CD4-positive, CD25-positive, alpha-beta regulatory T cell (primary cell): ENCODE measurements around the gene INHBE. TPM values are rescaled to one million over a fixed set of nuclear protein-coding genes. Genes with fewer than 3 reads are reported as not detected.
"Not testable (repeated sequence)": the region's sequence is repeated elsewhere in the genome, so short reads cannot be mapped to it uniquely, and the experiment has no call there.

ENCODE experiments used
- ATAC-seq, 2 donors: fragments of 150-1000 bp; cut with Tn5 transposase; one replicate each; pipeline ENCODE4 v1.10.0; 2021; ENCODE audit warnings: low read depth in 2 of 2, moderate number of reproducible peaks in 2 of 2, moderate library complexity in 1 of 2
- DNase-seq, 3 donors: peaks; one replicate each; pipeline versions ENCODE4 v3.0.0 to v3.0.0-alpha.2; 2012 to 2022; ENCODE audit warnings: mixed read lengths in 1 of 3
- H3K27ac ChIP-seq: one replicate; pipeline ENCODE4 v1.7.0; 2013; ENCODE audit warnings: mild to moderate bottlenecking, low read length; ENCODE audit not compliant: insufficient read depth, poor library complexity, severe bottlenecking
- H3K27me3 ChIP-seq: one replicate; pipeline ENCODE4 v1.7.0; 2013; ENCODE audit warnings: low read length; ENCODE audit not compliant: control insufficient read depth, insufficient read depth
- H3K36me3 ChIP-seq: one replicate; pipeline ENCODE4 v1.7.0; 2013; ENCODE audit warnings: mild to moderate bottlenecking, low read length, moderate library complexity; ENCODE audit not compliant: control insufficient read depth, insufficient read depth
- H3K4me1 ChIP-seq: 2 replicates; pipeline ENCODE4 v1.7.0; 2013; ENCODE audit warnings: mild to moderate bottlenecking, low read length; ENCODE audit not compliant: insufficient read depth, control insufficient read depth, poor library complexity, severe bottlenecking
- H3K4me3 ChIP-seq: one replicate; pipeline ENCODE4 v1.7.0; 2013; ENCODE audit warnings: low read depth, mild to moderate bottlenecking, low read length, moderate library complexity
- H3K9me3 ChIP-seq, 2 experiments: 1 replicate in 1 of 2; 2 replicates in 1 of 2; pipeline ENCODE4 v1.7.0; 2013; ENCODE audit warnings: low read length in 2 of 2, mild to moderate bottlenecking in 1 of 2, moderate library complexity in 1 of 2; ENCODE audit not compliant: control insufficient read depth in 2 of 2
- H3K27ac Mint-ChIP-seq, 3 donors: one replicate each; pipeline ENCODE4 v1.8.0; 2020 to 2022; ENCODE audit warnings: mild to moderate bottlenecking in 3 of 3, mixed read lengths in 3 of 3, moderate library complexity in 2 of 3
- H3K27me3 Mint-ChIP-seq: one replicate; pipeline ENCODE4 v1.8.0; 2022; ENCODE audit warnings: mild to moderate bottlenecking, mixed read lengths
- H3K36me3 Mint-ChIP-seq: one replicate; pipeline ENCODE4 v1.8.0; 2020; ENCODE audit warnings: mixed read lengths
- H3K4me1 Mint-ChIP-seq, 4 donors: one replicate each; pipeline ENCODE4 v1.8.0; 2020 to 2022; ENCODE audit warnings: mixed read lengths in 4 of 4, mild to moderate bottlenecking in 1 of 4
- H3K4me3 Mint-ChIP-seq, 4 donors: one replicate each; pipeline ENCODE4 v1.8.0; 2020 to 2022; ENCODE audit warnings: mild to moderate bottlenecking in 4 of 4, mixed read lengths in 4 of 4, moderate library complexity in 3 of 4
- H3K9me3 Mint-ChIP-seq, 7 donors: one replicate each; pipeline ENCODE4 v1.8.0; 2020 to 2022; ENCODE audit warnings: mixed read lengths in 7 of 7, mild to moderate bottlenecking in 3 of 7, moderate library complexity in 2 of 7
- polyA plus RNA-seq, 4 donors: library from polyadenylated mRNA; unstranded; fragments of 300-500 nt; fragmentation: Illumina TruSeq; gene quantifications; one replicate each; pipeline ENCODE4 v1.2.3, GENCODE V29; 2021
- total RNA-seq: library from RNA; stranded (reverse); gene quantifications from one replicate; pipeline ENCODE4 v1.2.3, GENCODE V29; 2022

INHBE gene, protein sequence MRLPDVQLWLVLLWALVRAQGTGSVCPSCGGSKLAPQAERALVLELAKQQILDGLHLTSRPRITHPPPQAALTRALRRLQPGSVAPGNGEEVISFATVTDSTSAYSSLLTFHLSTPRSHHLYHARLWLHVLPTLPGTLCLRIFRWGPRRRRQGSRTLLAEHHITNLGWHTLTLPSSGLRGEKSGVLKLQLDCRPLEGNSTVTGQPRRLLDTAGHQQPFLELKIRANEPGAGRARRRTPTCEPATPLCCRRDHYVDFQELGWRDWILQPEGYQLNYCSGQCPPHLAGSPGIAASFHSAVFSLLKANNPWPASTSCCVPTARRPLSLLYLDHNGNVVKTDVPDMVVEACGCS
- not detected for total RNA-seq
- under 1 TPM in 1 of 4 donors, not detected in 3; 0.06 TPM for polyA plus RNA-seq

DNA sequence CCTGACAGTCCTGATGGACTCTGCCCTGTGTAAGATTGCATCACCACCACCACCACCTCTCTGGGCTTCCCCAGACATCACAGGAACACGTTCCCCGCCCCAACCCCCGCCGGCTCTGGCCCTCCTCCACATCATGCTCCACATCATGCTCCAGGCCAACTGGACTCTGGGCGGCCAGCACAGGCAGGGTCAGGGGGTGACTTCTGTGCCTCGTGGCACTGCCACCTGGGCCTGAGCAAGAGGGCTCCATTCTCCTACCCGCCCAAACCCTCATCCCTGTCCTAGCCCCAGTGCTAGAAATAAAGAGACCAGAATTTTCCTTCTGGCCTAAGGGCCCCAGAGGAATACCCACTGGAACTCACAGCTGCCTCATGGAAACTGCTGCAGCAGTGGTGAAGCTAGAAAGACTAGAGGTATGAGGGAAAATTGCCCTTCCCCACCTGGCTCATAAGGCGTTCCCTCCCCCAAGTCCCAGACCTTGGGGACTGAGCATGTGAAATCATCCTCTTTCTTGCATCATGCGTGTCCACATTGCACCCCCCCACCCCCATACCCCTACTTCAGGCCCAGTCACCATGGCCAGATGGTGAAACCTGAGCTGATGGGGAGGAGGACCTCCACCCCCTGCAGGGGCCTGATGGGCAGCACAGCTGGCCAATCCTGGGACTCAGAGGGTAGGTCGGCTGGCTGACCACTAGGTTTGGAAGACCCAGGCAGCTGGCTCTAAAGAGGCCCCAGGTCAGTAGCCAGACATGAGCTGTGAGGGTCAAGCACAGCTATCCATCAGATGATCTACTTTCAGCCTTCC, at the start of gene INHBE:
Gene INHBE (plus strand): TSS at position 742 of the 808 bp plus-strand sequence. CDS start 230 bp downstream, outside the sequence.
- Mint-ChIP-seq H3K27me3 (peaks cover 19% of the 10 kb centered on the region), H3K4me1 (peaks cover 5 to 27% (median 14%) of the 10 kb centered on the region in 4 donors), H3K9me3 (no peaks in the 10 kb centered on the region), H3K4me3 (peak within 1 kb of the TSS in 3 of 4 donors; percentile 56 to 71 (median 66)), H3K36me3 (no peaks in the 10 kb centered on the region), H3K27ac (peak within 1 kb of the TSS in 1 of 3 donors; percentile 71)
- no peak within 1 kb of the TSS for H3K4me3 ChIP-seq
- H3K4me1 ChIP-seq = peaks cover 8% of the 10 kb centered on the region
- no peaks in the 10 kb centered on the region for H3K9me3 ChIP-seq
- H3K36me3 ChIP-seq = no peaks in the 10 kb centered on the region
- H3K27me3 ChIP-seq = no peaks in the 10 kb centered on the region
- ATAC-seq (no peak), DNase-seq (no peak)
- H3K27ac ChIP-seq = no peak within 1 kb of the TSS

DNA sequence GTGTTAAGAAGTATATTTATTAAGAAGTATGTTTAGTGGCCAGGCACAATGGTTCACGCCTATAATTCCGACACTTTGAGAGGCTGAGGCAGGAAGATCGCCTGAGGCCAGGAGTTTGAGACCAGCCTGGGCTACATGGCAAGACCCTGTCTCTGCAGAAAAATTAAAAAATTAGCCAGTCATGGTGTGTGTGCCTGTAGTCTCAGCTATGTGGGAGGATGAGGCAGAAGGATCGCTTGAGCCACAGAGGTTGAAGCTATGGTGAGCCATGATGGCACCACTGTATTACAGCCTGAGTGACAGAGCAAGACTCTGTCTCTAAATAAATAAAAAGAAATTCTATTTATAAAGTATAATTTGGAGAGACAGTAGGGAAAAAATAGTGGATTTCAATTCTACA, 44.6 kb upstream of the INHBE start:
- DNase-seq (no peak), ATAC-seq (no peak)
- Histone ChIP-seq H3K27ac (no peak overlapping the region), H3K27me3 (no peaks in the 10 kb centered on the region), H3K4me1 (peaks cover 4% of the 10 kb centered on the region), H3K4me3 (no peak overlapping the region), H3K36me3 (peaks cover 6% of the 10 kb centered on the region), H3K9me3 (no peaks in the 10 kb centered on the region)
- Mint-ChIP-seq H3K4me1 (peaks cover 23 to 53% (median 27%) of the 10 kb centered on the region in 4 donors), H3K27me3 (no peaks in the 10 kb centered on the region), H3K27ac (no peak overlapping the region), H3K4me3 (no peak overlapping the region), H3K9me3 (no peaks in the 10 kb centered on the region), H3K36me3 (peaks cover 4% of the 10 kb centered on the region)

DNA sequence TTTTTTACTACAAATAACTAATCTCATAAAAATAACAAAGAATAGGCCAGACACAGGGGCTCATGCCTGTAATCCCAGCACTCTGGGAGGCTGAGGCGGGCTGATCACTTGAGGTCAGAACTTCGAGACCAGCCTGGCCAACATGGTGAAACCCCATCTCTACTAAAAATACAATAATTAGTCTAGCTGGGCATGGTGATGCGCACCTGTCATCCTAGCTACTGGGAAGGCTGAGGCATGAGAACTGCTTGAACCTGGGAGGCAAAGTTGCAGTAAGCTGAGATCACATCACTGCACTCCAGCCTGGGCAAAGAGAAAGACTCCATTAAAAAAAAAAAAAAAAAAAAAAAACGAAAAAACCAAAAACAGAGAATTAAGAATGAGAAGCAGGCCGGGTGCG, 40.9 kb upstream of the INHBE start:
- ATAC-seq, H3K27ac ChIP-seq, H3K4me3 Mint-ChIP-seq, H3K4me1 ChIP-seq, H3K27me3 Mint-ChIP-seq, H3K4me3 ChIP-seq, H3K9me3 Mint-ChIP-seq, H3K27ac Mint-ChIP-seq, DNase-seq, H3K9me3 ChIP-seq, H3K27me3 ChIP-seq, H3K36me3 Mint-ChIP-seq: not testable (repeated sequence)
- H3K4me1 Mint-ChIP-seq = peaks cover 36 to 68% (median 39%) of the 10 kb centered on the region in 4 donors
- peaks cover 10% of the 10 kb centered on the region for H3K36me3 ChIP-seq

DNA sequence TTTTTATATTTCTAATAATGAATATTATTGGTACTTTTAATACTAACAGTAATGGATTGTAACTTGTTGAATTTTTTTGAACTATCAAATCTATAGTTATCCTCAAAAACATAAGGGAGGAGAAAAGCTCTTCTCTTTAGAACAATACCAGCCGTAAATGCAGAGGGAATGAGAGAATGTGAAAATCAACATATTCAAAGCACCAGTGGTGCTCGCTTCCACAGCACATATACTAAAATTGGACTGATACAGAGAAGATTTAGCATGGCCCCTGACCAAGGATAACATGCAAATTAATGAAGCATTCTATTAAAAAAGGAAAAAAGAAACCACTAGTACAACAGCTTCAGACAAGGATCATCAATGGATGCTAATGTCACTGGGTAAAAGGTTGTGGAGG, 40.0 kb upstream of the INHBE start:
- H3K27me3 Mint-ChIP-seq = no peaks in the 10 kb centered on the region
- H3K27ac Mint-ChIP-seq = peak overlapping the region in 2 of 3 donors; percentile 54 to 77

DNA sequence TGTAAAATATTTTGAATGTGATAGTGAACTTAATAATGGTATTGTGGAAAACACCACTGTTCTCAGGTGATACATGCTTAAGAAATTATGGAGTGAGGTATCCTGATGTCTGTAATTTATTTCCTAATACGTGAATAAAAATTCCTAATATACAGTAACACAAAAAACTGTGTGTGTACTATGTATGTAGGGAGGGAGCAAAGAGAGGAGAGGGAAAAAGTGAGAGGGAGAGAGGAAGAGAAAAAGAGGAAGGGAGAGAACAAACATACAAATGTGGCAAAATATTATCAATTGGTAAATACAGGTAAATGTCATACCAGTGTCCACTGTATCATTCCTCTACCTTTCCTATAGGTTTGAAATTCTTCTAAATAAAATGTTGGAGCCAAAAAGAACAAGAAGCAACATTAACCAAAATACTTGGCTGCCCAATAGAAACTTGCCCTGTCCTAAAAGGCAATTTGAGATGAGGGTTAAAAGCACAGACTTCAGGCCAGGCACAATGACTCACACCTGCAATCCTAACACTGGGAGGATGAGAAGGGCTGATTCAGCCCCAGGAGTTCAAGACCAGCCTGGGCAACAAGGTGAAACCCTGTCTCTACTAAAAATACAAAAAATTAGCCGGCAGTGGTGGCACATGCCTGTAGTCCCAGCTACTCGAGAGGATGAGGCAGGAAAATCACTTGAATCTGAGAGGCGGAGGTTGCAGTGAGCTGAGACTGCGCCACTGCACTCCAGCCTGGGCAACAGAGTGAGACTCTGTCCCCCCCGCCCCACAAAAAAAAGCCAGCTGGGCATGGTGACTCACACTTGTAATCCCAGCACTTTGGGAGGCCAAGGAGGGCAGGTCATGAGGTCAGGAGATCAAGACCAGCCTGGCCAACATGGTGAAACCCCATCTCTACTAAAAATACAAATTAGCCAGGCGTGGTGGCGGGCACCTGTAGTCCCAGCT, 38.8 kb upstream of the INHBE start:
- no peak overlapping the region for H3K4me3 ChIP-seq
- no peak for ATAC-seq
- H3K4me1 ChIP-seq = peaks cover 1% of the 10 kb centered on the region
- no peak for DNase-seq
- peak overlapping the region in 1 of 3 donors; percentile 24 for H3K27ac Mint-ChIP-seq
- H3K4me1 Mint-ChIP-seq = peaks cover 28 to 65% (median 41%) of the 10 kb centered on the region in 4 donors
- H3K36me3 ChIP-seq = peaks cover 11% of the 10 kb centered on the region
- no peak overlapping the region for H3K27ac ChIP-seq
- H3K4me3 Mint-ChIP-seq = no peak overlapping the region
- no peaks in the 10 kb centered on the region for H3K9me3 Mint-ChIP-seq
- H3K27me3 ChIP-seq = no peaks in the 10 kb centered on the region
- no peaks in the 10 kb centered on the region for H3K9me3 ChIP-seq
- H3K36me3 Mint-ChIP-seq = peaks cover 8% of the 10 kb centered on the region
- no peaks in the 10 kb centered on the region for H3K27me3 Mint-ChIP-seq

More for the DNA sequence above, 40.0 kb upstream of the INHBE start:
- H3K27ac ChIP-seq = no peak overlapping the region
- peaks cover 10% of the 10 kb centered on the region for H3K36me3 ChIP-seq
- no peak overlapping the region for H3K4me3 ChIP-seq
- Mint-ChIP-seq H3K4me3 (peak overlapping the region in 1 of 4 donors; percentile 9), H3K36me3 (peaks cover 5% of the 10 kb centered on the region), H3K4me1 (peaks cover 31 to 68% (median 44%) of the 10 kb centered on the region in 4 donors), H3K9me3 (no peaks in the 10 kb centered on the region)
- no peaks in the 10 kb centered on the region for H3K9me3 ChIP-seq
- DNase-seq = no peak
- no peaks in the 10 kb centered on the region for H3K27me3 ChIP-seq
- no peak for ATAC-seq
- H3K4me1 ChIP-seq = peaks cover 4% of the 10 kb centered on the region

DNA sequence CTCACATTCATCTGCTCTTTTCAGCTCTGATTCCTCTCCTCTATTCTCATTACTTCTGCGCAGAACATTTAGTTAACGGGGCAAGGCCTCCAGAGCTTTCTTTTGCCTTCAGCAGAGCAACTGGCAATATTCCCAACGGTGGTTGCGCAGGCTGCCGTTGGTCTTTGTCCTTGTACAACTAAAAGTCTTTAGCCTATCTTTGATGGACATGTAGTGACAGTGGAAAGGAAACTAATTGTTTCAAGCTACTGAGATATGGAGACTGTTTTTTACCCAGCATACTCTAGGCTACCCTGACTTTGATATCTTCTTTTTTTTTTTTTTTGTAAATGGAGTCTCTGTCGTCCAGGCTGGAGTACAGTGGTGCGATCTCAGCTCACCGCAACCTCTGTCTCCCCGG, 36.9 kb upstream of the INHBE start:
- H3K27ac ChIP-seq = no peak overlapping the region
- H3K9me3 ChIP-seq = no peaks in the 10 kb centered on the region
- no peaks in the 10 kb centered on the region for H3K27me3 ChIP-seq
- no peak for ATAC-seq
- H3K4me3 ChIP-seq = no peak overlapping the region
- H3K4me3 Mint-ChIP-seq = no peak overlapping the region
- peaks cover 18% of the 10 kb centered on the region for H3K36me3 Mint-ChIP-seq
- H3K9me3 Mint-ChIP-seq = no peaks in the 10 kb centered on the region
- peaks cover 23 to 51% (median 32%) of the 10 kb centered on the region in 4 donors for H3K4me1 Mint-ChIP-seq
- H3K36me3 ChIP-seq = peaks cover 18% of the 10 kb centered on the region
- H3K27ac Mint-ChIP-seq = peak overlapping the region; percentile 5 to 81 (median 52)
- H3K4me1 ChIP-seq = no peaks in the 10 kb centered on the region
- no peaks in the 10 kb centered on the region for H3K27me3 Mint-ChIP-seq
- DNase-seq = no peak

DNA sequence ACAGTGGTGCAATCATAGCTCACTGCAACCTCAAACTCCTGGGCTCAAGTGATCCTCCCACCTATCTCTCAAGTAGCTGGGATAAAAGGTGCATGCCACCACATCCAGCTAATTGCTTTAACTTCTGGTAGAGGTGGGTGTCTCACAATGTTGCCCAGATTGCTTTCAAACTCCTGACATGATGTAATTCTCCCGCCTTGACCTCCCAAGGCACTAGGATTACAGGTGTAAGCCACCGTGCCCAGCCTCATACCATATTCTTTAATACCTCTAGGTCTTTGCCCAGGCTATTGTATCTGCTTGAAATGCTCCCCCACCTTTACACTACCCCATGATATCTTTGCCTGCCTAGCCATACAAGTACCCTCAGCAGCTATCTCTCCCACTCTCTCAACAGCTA, 35.6 kb upstream of the INHBE start:
- ATAC-seq = no peak
- no peak overlapping the region for H3K27ac ChIP-seq
- Mint-ChIP-seq H3K4me1 (peaks cover 23 to 51% (median 35%) of the 10 kb centered on the region in 4 donors), H3K27ac (peak overlapping the region; percentile 6 to 43 (median 37)), H3K27me3 (no peaks in the 10 kb centered on the region), H3K36me3 (peaks cover 21% of the 10 kb centered on the region), H3K9me3 (no peaks in the 10 kb centered on the region), H3K4me3 (no peak overlapping the region)
- DNase-seq = no peak
- no peaks in the 10 kb centered on the region for H3K27me3 ChIP-seq
- no peaks in the 10 kb centered on the region for H3K4me1 ChIP-seq
- H3K9me3 ChIP-seq = no peaks in the 10 kb centered on the region
- no peak overlapping the region for H3K4me3 ChIP-seq
- peaks cover 18% of the 10 kb centered on the region for H3K36me3 ChIP-seq
